Tibial nerve (tissue), 4 donors: ENCODE results near the gene AMOTL2. TPM values are rescaled to one million over a fixed set of nuclear protein-coding genes. Genes with fewer than 3 reads are reported as not detected.

ENCODE experiments used
- DNase-seq, 2 donors: peaks; one replicate each; pipeline ENCODE4 v3.0.0-alpha.2; 2019; ENCODE audit warnings: low spot score in 2 of 2
- H3K27ac ChIP-seq, 4 donors: fragments of 200-600 bp; sonication (generic) in 3 of 4; one replicate each; pipeline ENCODE4 v1.5.1; 2017 to 2019; ENCODE audit warnings: mild to moderate bottlenecking in 1 of 4
- H3K27me3 ChIP-seq, 2 donors: fragments of 200-600 bp; sonication (generic) in 1 of 2; one replicate each; pipeline versions ENCODE4 v1.5.1 to v1.6.0; 2017 to 2019
- H3K36me3 ChIP-seq, 3 donors: fragments of 200-600 bp; sonication (generic); one replicate each; pipeline ENCODE4 v1.5.1; 2018 to 2019
- H3K4me1 ChIP-seq, 4 donors: fragments of 200-600 bp; sonication (generic) in 3 of 4; one replicate each; pipeline ENCODE4 v1.5.1; 2017 to 2019
- H3K4me3 ChIP-seq, 4 donors: fragments of 200-600 bp; sonication (generic) in 3 of 4; one replicate each; pipeline ENCODE4 v1.5.1; 2017 to 2019; ENCODE audit warnings: mild to moderate bottlenecking in 1 of 4, moderate library complexity in 1 of 4
- H3K9me3 ChIP-seq, 4 donors: fragments of 200-600 bp; sonication (generic) in 3 of 4; one replicate each; pipeline ENCODE4 v1.5.1; 2017 to 2019
- CTCF ChIP-seq, 5 experiments: fragments of 200-600 bp in 3 of 5; fragments of 450-650 bp in 2 of 5; sonication (generic) in 3 of 5; IDR thresholded peaks; one replicate each; pipeline ENCODE4 v1.5.1; 2016 to 2019; ENCODE audit warnings: antibody characterized with exemption in 5 of 5, mild to moderate bottlenecking in 3 of 5, moderate library complexity in 2 of 5
- EP300 ChIP-seq, 2 donors: sonication (generic); formaldehyde crosslinking; IDR thresholded peaks; one replicate each; pipeline ENCODE4 v1.6.1; 2017; ENCODE audit warnings: antibody characterized with exemption in 2 of 2, mild to moderate bottlenecking in 1 of 2
- POLR2A ChIP-seq, 2 donors: fragments of 450-650 bp; IDR thresholded peaks; one replicate each; pipeline ENCODE4 v1.6.1; 2017; ENCODE audit warnings: antibody characterized with exemption in 2 of 2, mild to moderate bottlenecking in 2 of 2, moderate library complexity in 2 of 2
- whole genome bisulfite sequencing, 2 donors: methylation state at CpG; one replicate each; pipeline ENCODE4 v1.1.5; 2018; 5-methylcytosine and 5-hydroxymethylcytosine counted together
- total RNA-seq, 4 donors: library from RNA; depleted of rRNA; stranded (reverse); fragments of >200 nt; gene quantifications; one replicate each; pipeline ENCODE4 v1.1.0, GENCODE V29; 2016

Gene AMOTL2
- 100 to 1,000 TPM; 216 to 337 (median 255) TPM for total RNA-seq

GRCh38 chr3:134374105-134374790 lies at the start of gene AMOTL2:
Gene AMOTL2, minus strand, starts transcription at chr3:134374447. Its CDS starts 3,014 bp downstream, at chr3:134371433.
- Histone ChIP-seq H3K36me3 (peaks cover 8 to 27% (median 9%) of the 10 kb centered on the region in 3 donors), H3K4me1 (peaks cover 10 to 58% (median 38%) of the 10 kb centered on the region in 4 donors), H3K9me3 (no peaks in the 10 kb centered on the region), H3K27me3 (no peaks in the 10 kb centered on the region), H3K27ac (peak within 1 kb of the TSS; percentile 89 to 100 (median 94)), H3K4me3 (peak within 1 kb of the TSS; percentile 66 to 86 (median 78))
- peak in 1 of 5 experiments; percentile 21 for TF ChIP-seq CTCF (IDR thresholded peaks at IDR 0.05)
- TF ChIP-seq EP300 (IDR thresholded peaks at IDR 0.05): peak in 1 of 2 donors; percentile 93
- peak in 1 of 2 donors; percentile 71 for TF ChIP-seq POLR2A (IDR thresholded peaks at IDR 0.05)
- 0% methylated on average over 46 to 59 of the region's 78 CpGs for WGBS, 2 donors
- DNase-seq: peak; percentile 76

DNA sequence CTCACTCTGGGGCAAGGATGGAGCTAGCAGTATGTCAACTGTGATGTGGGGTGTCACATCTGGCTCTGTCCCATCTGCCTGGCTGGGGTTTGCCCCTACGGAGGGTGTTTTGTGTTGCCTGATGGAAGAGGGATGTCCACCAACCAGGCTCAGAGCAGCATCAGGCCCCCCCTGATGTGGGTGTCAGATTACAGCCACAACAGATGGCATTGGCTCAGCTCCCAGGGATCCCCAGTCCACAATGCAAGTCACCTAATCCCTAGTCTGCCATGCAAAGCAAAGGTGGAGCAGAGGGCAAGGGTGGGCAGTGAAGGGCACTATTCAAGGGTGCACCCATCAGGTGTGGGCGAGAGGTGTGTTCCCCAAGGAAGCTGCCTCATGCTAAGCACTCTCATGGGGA lies 48.9 kb upstream of the AMOTL2 start:
- no peaks in the 10 kb centered on the region for H3K36me3 ChIP-seq
- H3K27ac ChIP-seq: no peak overlapping the region
- H3K4me1 ChIP-seq: peaks cover 0 to 9% (median 0%) of the 10 kb centered on the region in 4 donors
- WGBS, 2 donors: 56 to 86% methylated on average over 1 to 2 of the region's 2 CpGs
- no peaks in the 10 kb centered on the region for H3K27me3 ChIP-seq
- H3K4me3 ChIP-seq: no peak overlapping the region
- DNase-seq: no peak
- TF ChIP-seq EP300 (IDR thresholded peaks at IDR 0.05) (no peak), CTCF (IDR thresholded peaks at IDR 0.05) (no peak), POLR2A (IDR thresholded peaks at IDR 0.05) (no peak)
- H3K9me3 ChIP-seq: no peaks in the 10 kb centered on the region

- Histone ChIP-seq H3K9me3 (no peaks in the 10 kb centered on the region), H3K4me1 (no peaks in the 10 kb centered on the region), H3K27ac (no peak overlapping the region), H3K4me3 (no peak overlapping the region), H3K36me3 (no peaks in the 10 kb centered on the region), H3K27me3 (no peaks in the 10 kb centered on the region)
- no peak for DNase-seq
- TF ChIP-seq EP300 (IDR thresholded peaks at IDR 0.05) (no peak), POLR2A (IDR thresholded peaks at IDR 0.05) (no peak), CTCF (IDR thresholded peaks at IDR 0.05) (no peak)
- WGBS, 2 donors: 68 to 70% methylated on average over 5 of the region's 5 CpGs
Measured at GRCh38 chr3:134419960-134420321, 45.7 kb upstream of the AMOTL2 start.

DNA sequence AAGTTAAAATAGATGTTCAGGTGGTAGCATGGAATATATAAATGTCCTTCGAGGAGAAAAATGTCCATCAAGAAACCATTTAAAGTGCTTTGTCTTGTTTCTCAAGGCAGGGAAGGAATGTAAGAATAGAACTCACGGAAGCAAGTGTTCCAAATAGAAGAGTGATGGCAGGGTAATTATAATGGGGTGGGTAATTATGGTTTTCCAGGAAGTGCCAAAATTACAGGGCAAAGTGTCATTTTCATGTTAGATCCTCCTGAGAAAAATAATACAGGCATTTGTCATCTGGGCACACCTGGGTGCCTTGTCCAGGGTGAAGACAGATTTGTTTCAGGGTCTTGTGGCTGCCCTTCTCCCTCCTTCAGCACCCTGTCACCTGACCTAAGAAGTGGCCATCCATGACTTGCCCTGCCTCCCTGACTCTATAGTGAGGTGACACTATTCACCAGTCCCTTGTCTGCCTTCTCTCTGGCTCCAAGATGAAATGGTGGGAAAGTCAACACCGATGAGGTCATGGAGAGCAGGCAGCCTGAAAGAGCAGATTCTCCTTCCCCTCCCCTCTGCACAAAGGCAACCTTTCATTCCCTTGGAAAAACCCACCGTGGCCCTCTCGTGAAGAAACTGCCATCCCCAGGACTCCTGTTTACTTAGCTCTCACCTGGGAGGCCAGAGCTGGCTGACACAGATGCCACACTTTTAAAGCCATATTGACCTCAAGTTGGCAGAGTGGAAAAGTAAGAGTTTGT lies 45.1 kb upstream of the AMOTL2 start:
- 53 to 57% methylated on average over 5 of the region's 5 CpGs for WGBS, 2 donors

More for the DNA sequence above, 45.1 kb upstream of the AMOTL2 start:
- DNase-seq: no peak
- no peaks in the 10 kb centered on the region for H3K36me3 ChIP-seq
- H3K27ac ChIP-seq: no peak overlapping the region
- no peak overlapping the region for H3K4me3 ChIP-seq
- H3K9me3 ChIP-seq: no peaks in the 10 kb centered on the region
- no peaks in the 10 kb centered on the region for H3K27me3 ChIP-seq
- no peak for TF ChIP-seq CTCF (IDR thresholded peaks at IDR 0.05)
- TF ChIP-seq EP300 (IDR thresholded peaks at IDR 0.05): no peak
- TF ChIP-seq POLR2A (IDR thresholded peaks at IDR 0.05): no peak
- H3K4me1 ChIP-seq: no peaks in the 10 kb centered on the region
